GM18511 (cell line): ENCODE results near the gene HCST.
"Not testable (repeated sequence)": the region's sequence is repeated elsewhere in the genome, so short reads cannot be mapped to it uniquely, and the experiment has no call there.

Experiments
- ATAC-seq: cut with Tn5 transposase; IDR thresholded peaks from one replicate; pipeline ENCODE4 v1.9.1; 2021; ENCODE audit warnings: mild to moderate bottlenecking, moderate library complexity; ENCODE audit not compliant: unreplicated experiment

The HCST gene

DNA sequence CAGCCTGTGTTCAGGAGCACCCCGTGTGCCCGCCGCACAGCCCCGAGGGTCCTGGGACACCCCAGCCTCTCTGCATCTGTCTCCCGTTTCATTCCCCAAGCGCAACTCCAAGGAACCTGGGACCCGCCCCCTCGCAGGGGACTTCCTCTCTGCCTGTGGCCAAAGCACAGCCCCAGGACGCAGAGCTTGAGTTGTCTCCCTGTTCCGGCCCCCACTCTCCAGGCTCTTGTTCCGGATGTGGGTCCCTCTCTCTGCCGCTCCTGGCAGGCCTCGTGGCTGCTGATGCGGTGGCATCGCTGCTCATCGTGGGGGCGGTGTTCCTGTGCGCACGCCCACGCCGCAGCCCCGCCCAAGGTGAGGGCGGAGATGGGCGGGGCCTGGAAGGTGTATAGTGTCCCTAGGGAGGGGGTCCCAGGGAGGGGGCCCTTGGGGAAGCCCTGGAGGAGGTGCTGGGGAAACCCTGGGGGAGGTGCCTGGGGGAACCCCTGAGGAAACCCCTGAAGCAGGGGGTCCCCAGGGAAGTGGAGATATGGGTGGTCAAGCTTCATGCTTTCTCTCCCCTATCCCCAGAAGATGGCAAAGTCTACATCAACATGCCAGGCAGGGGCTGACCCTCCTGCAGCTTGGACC is 1.3 kb downstream of the HCST start:
- ATAC-seq = peak; percentile 45

DNA sequence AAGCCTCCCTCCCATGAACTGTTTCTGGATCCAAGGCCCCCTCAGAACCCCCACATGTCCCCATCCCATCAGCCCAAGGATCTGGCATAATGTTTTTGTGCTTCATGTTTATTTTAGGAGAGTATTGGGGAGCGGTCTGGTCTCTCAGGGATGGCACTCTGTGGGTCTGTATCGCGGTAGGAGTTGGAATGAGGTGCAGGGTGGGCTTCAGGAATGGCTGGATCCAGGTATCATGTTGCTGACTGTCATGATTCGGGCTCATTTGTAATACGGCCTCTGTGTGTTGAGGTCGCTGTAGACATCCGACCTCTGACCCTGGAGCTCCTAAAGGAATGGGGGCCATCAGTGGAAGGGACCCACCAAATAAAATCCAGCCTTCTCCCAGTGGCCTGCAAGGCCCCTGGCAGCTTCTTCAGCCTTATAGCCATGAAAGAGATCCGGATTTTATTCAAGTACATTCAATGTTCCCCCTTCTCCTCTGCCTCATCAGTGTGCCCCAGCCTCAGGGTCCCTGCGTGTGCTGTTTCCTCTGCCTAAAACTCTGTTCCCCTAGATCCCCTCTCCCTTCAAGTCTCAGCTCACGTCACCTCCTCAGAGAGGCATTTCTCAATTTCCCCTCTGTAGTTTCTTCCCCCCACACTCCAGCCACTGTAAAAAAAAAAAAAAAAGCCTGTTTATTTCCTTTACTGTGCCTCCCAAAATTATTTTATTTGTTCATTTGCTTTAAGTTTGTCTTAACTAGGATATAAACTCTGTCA is 2.2 kb downstream of the HCST start:
- ATAC-seq = no peak

DNA sequence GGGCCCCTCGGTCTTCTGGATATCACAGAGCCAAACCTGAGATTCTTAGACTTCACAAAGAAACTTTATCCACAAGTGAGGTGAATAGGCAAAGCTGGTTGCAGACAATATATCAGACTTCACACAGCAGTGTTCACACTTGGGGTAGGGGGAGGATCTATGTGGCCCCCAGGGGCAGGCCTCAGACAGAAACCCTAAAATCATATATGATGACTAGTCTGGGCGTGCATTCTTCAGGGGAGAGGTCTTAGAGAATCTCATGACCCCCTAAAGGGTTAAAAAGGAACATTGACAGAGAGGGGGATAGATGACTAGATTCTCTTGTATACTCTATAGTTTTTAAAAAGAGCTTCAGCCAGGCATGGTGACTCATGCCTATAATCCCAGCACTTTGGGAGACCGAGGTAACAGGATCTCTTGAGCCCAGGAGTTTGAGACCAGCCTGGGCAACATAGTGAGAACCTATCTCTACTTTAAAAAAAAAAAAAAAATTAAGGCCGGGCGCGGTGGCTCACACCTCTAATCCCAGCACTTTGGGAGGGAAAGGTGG is 2.9 kb downstream of the HCST start:
- no peak for ATAC-seq

DNA sequence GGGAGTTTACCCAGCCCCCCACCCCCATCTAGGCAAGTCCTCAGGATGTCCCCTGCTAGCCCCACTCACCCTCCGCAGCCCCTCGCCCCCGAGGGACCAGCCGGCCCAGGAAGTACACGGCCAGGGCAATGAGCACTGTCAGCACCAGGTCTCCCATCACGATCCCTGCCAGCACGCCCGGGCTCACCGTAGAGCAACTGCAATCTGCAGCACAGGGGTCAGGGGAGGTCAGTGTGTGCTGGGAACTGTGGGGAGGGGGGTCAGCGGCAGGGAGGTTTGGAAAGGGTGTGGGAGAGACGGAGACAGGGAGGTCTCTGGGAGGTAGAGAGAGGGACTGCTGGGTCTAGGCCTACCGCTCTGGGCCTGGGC is 5.0 kb downstream of the HCST start:
- no peak for ATAC-seq

DNA sequence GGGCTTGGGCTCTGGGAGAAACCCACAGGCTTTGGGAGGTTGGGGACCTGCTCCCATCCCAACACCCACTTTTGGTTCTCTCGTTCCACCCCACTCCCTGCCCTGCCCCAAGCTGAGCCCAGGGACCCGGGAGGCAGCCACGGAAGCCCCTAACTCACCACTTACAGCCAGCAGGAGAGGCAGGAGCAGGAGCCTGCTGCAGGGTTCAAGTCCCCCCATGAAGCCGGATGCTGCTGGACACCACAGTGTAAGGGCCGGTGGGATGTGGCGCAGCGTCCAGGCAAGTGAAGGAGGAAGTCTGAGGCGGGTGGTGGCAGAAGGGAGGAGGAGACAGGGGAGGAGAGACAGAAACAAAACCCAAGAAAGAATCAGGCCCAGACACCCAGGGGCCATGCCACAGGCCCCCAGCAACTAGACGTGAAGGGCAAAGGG is 5.7 kb downstream of the HCST start, which contains the start of gene TYROBP:
Gene TYROBP (minus strand): TSS at position 286 of the 432 bp plus-strand sequence. CDS start 67 bp downstream, at position 219.
- no peak for ATAC-seq

DNA sequence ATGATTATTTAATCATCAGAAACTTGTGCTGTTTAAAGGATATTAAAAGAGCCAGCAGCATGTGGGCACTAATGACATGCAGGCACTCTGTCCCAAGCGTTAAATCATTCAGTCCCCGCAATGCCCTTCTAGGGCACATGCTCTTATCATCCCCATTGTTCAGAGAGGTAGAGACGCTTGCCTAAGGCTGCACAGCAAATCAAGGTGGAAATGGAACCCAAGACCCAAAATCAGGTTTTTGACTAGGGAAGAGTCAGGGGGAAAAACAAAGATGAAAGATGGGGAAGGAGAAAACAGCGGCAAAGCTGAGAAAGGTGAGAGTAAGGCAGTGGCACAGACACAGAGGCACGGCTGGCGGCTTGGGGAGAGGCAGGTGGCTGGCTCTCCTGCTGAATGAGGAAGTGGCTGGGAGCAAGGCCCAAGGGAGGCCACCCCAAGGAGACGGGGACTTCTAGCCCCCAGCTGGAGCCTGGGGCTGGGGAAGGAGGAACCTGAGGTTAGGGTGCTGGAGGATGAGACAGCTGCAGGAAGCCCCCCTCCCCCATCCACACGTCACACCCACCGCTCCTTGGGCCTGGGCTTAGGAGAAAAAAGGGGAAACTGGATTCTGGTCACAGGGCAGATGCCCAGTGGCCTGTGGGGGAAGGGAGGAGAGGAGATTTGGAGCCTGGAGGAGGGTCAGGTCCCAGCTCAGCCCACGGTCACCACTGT is 6.8 kb downstream of the HCST start:
- peak; percentile 59 for ATAC-seq

DNA sequence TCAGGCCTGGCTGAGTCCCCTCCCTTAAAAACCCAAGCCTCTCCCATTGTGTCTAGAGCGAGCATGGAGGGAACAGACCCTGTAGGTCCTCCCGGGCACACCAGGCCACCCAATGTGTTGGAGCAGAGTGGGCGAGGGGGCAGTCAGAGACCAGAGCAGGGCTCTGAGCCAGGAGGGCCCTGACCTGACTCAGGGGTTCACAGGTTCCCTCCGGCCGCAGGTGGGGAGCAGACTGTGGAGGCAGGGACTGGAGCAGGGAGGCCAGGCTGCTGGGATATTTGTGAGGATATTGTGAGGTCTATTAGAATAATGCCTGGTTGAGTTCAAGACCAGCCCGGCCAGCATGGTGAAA is 7.3 kb downstream of the HCST start:
- ATAC-seq = no peak

DNA sequence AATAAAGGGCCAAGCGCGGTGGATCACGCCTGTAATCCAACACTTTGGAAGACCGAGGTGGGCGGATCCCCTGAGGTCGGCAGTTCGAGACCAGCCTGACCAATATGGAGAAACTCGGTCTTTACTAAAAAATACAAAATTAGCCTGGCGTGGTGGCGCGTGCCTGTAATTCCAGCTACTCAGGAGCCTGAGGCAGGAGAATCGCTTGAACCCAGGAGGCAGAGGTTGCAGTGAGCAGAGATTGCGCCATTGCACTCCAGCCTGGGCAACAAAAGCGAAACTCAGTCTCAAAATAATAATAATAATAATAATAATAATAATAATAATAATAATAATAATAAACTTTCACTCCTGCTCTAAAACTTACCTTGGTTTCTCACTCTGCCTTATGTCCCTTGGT is 8.0 kb downstream of the HCST start:
- not testable (repeated sequence) for ATAC-seq

DNA sequence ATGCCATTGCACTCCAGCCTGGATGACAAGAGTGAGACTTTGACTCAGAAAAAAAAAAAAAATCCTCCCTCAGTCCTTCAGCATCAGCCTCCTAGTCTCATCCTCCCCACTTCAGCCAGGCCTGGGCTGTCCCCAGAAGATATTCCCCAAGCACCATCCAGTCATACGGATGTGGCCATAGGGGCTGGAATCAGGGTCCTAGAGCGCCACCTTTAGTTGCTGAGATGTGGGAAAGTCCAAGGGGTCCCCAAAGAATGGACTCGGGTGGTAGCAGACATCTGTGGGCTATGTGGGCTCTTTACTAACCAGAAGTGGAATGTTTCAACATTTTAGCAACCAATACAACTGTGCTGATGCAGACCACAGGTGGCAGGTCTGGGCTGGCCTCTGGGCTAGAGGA is 8.8 kb downstream of the HCST start:
- ATAC-seq = no peak

DNA sequence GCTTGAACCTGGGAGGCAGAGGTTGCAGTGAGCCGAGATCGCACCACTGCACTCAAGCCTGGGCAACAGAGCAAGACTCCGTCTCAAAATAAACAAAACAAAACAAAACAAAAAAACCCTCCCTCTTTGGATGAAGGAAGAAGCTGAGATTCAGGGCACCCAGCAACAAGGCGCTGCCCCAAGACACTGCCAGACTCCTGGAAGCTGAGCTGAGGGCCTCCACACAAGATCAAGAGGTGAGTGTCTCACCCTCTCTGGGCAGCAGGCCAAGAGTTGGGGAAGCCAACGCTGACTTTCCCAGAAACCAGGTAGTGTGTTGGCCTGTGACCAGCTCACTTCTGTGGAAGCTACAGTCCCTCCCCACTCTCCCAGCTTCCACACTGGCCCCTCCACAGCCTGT is 9.5 kb downstream of the HCST start:
- no peak for ATAC-seq

DNA sequence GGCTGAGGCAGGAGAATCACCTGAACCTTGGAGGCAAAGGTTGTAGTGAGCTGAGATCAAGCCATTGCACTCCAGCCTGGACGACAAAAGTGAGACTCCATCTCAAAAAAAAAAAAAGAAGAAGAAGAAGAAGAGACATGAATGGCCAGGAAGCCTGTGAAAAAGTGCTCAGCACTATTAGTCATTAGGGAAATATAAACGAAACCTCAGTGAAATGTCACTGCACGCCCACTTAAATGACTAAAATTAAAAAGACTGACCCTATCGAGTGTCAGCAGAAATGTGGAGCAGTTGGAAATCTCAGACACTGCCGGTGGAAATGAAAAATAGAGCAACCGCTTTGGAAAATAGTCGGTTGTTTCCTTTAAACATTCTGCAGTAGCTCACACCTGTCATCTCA is 11.3 kb downstream of the HCST start:
- ATAC-seq = no peak

DNA sequence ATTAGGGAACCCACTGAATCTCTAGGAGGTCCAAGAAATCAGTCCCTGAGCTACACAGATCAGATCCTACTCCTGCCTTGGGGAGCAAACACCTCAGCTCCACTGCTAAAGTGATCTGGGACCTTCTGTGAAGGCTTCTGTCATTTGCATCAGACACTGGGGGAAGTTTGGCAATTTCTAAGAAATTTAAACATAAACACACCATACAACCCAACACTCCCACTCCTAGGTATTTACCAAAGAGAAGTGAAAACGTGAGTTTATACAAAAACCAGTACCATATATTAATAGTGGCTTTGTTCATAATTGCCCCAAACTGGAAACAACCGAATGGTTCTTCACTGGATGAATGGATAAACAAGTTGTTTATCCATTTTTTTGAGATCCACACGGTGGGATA is 13.1 kb downstream of the HCST start:
- ATAC-seq = no peak

DNA sequence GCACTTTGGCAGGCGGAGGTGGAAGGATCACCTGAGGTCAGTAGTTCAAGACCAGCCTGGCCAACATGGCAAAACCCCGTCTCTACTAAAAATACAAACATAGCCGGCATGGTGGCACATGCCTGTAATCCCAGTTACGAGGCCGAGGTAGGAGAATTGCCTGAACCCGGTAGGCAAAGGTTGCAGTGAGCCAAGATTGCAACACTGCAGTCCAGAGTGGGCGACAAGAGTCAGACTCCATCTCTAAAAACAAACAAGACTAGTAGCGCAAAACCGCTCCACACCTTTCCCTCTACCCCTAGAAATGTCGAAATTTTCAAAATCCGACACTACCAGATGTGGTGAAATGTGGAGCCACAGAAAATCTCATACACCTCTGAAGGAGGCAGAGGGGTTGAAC is 17.0 kb downstream of the HCST start:
- no peak for ATAC-seq

DNA sequence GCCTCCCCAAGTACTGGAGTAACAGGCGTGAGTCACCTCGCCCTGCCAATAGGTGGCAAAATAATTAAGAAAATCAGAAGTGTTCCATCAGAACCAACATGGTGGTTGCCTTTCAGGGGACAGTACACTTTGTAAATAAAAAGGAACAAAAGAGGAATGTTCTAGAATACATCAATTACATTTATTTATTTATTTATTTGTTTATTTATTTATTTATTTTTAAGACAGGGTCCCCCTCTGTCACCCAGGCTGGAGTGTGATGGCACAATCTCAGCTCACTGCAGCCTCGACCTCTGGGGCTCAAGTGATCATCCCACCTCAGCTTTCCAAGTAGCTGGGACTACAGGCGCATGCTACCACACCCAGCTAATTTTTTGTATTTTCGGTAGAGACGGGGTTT is 18.7 kb downstream of the HCST start:
- ATAC-seq = no peak

DNA sequence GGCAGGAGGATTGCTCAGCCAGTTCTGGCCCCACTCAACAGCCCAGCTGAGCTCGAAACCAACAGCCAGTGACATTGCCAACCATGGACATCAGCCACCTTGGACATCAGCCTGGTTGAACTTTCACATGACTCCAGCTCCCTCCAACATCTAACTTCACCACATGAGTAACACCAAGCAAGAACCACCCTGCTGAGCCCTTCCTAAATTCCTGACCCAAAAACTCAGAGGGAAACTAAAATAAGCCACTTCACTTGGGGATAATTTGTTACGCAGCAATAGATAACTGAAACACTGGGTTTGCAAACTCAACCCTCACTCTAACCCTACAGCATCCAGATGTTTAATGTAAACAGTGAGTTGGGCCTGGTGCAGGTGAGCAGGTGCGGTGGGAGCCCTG is 23.2 kb downstream of the HCST start:
- no peak for ATAC-seq

DNA sequence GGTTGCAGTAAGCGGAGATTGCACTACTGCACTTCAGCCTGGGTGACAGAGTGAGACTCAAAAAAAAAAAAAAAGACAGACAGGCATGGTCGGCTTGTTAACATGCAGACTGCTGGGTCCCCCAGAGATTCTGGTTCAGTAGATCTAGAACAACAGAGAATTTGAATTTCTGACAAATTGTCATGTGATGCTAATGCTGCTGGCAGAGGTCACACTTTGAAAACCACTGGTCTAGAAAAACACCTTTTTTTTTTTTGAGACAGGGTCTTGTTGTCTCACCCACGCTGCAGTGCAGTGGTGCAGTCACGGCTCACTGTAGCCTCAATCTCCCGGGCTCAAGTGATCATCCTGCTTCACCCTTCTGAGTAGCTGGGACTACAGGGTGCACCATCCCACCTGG is 26.2 kb downstream of the HCST start:
- no peak for ATAC-seq

DNA sequence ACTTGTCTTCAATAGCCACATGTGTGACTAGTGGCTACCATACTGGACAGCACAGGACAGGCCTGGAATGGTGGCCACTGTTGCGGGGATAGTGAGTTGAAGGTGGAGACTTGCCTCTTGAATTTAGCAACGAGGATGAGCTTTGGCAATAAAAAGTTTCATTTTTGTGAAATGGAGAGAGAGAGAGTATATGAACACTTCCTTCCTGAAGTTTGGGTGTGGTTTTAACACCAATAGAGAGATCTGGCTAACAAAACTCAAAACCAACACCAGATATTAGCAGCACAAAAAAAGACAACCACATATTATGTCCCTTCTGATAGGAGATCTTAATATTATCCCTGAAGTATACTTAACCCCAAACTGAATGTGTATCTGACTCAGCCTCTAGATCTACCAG is 27.5 kb downstream of the HCST start:
- ATAC-seq = no peak

DNA sequence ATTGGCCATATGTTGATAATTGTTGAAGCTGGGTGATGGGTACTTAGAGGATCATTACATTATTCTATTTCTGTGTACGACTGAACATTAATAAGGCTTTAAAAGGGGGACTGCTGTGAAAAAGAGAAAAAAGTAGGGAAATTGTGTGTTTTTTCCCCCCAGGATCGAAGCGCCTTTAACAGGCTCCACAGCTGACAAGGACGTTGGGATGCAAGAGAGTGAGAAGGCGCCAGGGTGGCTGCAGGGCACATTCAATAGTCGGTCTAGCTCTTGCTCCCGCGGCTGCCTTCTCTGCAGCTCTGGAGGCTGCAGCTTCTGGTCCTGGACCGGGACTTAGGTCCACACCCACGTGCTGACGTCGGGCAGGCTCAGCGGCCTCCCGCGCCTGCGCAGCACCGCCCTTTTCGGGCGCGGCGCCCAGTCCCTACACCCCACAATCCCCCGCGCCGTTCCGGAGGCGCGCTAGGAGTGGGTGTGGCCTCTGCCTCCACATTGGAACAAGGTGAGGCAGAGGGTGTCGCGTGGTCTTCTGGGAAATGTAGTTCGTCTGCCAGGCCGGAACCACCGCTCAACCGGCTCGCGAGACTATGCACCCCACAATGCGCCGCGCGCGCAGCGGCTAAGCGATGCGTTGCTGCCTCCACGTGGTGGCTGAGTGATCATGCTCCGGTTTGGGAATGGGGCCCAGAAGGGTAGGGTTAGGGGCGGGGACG is 29.0 kb downstream of the HCST start:
- ATAC-seq = peak; percentile 94

DNA sequence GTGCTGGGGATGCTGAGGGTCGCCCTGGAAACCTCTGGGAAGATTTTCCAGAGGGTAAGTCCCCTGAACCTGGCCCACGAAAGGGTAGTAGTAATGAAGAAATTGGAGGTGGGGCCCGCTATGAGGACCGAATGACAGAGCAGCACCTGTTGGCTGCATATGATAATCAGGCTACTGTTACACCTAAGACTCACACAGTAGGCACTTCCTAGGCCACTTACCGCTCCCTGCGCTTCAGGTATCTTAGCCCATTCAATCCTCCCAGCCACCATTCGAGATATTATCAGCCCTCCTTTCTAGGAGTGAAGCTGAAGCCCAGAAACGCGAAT is 29.5 kb downstream of the HCST start:
- no peak for ATAC-seq

DNA sequence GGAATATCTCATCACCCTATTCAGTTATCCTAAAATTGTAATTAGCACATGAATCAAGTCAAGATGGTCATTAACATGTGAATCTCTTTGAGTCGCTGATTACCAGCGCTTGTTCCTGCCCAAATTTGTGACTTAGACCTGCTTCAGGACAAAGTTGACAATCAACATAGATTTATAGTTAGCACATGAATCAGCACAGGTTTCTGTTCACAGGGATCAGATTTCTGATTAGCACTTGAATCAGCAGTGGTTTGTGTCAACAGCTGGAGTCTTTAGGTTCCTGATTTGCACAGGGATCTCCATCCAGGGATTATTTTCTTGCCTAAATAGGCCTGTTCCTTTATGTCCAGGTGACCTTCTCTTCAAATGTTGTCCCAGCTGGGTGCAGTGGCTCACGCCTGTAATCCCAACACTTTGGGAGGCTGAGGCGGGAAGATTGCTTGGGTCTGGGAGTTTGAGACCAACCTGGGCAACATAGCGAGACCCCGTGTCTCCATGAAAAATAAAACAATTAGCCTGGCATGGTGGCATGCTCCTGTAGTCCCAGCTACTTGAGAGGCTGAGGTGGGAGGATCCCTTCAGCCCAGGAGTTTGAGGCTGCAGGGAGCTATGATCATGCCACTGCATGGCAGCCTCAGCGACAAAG is 30.1 kb downstream of the HCST start:
- ATAC-seq = no peak
